NCI-H1417 (cell line): Measurements from ENCODE around the gene PLB1.
A peak's percentile ranks its signal among the peaks of the same experiment; 100 is the strongest.
"Not testable (repeated sequence)": the region's sequence is repeated elsewhere in the genome, so short reads cannot be mapped to it uniquely, and the experiment has no call there.

Experiments used
- DNase-seq, 3 experiments: peaks; one replicate each; lab custom pipeline; 2025; lab: John Stamatoyannopoulos, UW

The PLB1 gene

GRCh38 chr2:28533044-28533680 is 37.3 kb downstream of the PLB1 start:
- DNase-seq: no peak

GRCh38 chr2:28534817-28535216 is 39.0 kb downstream of the PLB1 start:
- DNase-seq: no peak

GRCh38 chr2:28538134-28538533 is 42.3 kb downstream of the PLB1 start:
- no peak for DNase-seq

- DNase-seq: no peak
These were observed 42.8 kb downstream of the PLB1 start for GRCh38 chr2:28538652-28539051.

- no peak for DNase-seq
These were observed 43.3 kb downstream of the PLB1 start for GRCh38 chr2:28539118-28539541.

- peak in 1 of 3 experiments; percentile 15 for DNase-seq
These were observed 47.6 kb downstream of the PLB1 start for GRCh38 chr2:28543316-28544035.

GRCh38 chr2:28544036-28544346 is 48.1 kb downstream of the PLB1 start:
- no peak for DNase-seq

- DNase-seq: no peak
These were observed 48.6 kb downstream of the PLB1 start for GRCh38 chr2:28544405-28544921.

GRCh38 chr2:28544922-28545589 is 49.2 kb downstream of the PLB1 start:
- DNase-seq: no peak

GRCh38 chr2:28545590-28546200 is 49.8 kb downstream of the PLB1 start:
- DNase-seq: no peak

- DNase-seq: no peak
These were observed 50.4 kb downstream of the PLB1 start for GRCh38 chr2:28546242-28546641.

GRCh38 chr2:28547223-28547860 is 51.5 kb downstream of the PLB1 start:
- no peak for DNase-seq

- no peak for DNase-seq
These were observed 52.2 kb downstream of the PLB1 start for GRCh38 chr2:28547906-28548600.

- not testable (repeated sequence) for DNase-seq
These were observed 54.5 kb downstream of the PLB1 start for GRCh38 chr2:28550345-28550744.

- no peak for DNase-seq
These were observed 56.4 kb downstream of the PLB1 start for GRCh38 chr2:28552045-28552823.

GRCh38 chr2:28556303-28556702 is 60.4 kb downstream of the PLB1 start:
- DNase-seq: no peak

- DNase-seq: no peak
These were observed 61.7 kb downstream of the PLB1 start for GRCh38 chr2:28557389-28558131.

GRCh38 chr2:28558158-28558820 is 62.4 kb downstream of the PLB1 start:
- DNase-seq: peak in 1 of 3 experiments; percentile 34

- no peak for DNase-seq
These were observed 63.1 kb downstream of the PLB1 start for GRCh38 chr2:28558918-28559317.
